ENCODE measurements around the gene TFB1M. TPM values are rescaled to one million over a fixed set of nuclear protein-coding genes. Genes with fewer than 3 reads are reported as not detected.

Gene TFB1M
- total and polyA plus RNA-seq, 2 experiments from 2014 or later, result 10.3 to 11.2 TPM

DNA sequence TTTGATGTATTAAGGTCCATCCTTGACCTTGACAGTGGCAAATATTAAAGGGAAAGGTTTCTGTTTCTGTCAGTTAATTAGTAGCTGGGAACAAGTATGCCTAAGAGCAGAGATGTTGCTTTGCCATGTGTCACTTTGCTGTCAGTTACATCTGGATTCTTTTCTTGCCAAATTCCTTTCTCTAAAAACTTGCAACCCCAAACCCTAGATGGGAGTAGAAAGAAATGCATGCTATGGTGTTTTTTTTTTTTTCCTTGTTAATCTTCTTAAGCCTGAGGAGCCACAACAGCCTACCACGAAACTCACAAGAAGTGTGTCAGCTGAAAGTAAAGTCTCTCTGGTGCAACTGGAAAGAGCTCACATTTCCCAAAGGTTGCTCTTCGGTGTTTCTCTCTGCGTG, 68.5 kb downstream of the TFB1M start:
- Histone ChIP-seq H3K9me2 (replicated peaks; ENCODE audit: insufficient read depth) (no peaks in the 10 kb centered on the region), H3K4me2 (no peak overlapping the region), H3K79me2 (no peaks in the 10 kb centered on the region), H3K27ac (no peak overlapping the region), H3K36me3 (replicated peaks; ENCODE audit: insufficient read depth, low read depth) (peaks cover 3% of the 10 kb centered on the region), H3K9me3 (ENCODE audit: low read depth) (no peaks in the 10 kb centered on the region), H2AFZ (no peak overlapping the region), H3K27me3 (no peaks in the 10 kb centered on the region), H4K20me1 (ENCODE audit: insufficient read depth, poor library complexity, severe bottlenecking) (no peaks in the 10 kb centered on the region), H3K4me1 (ENCODE audit: insufficient read depth) (peaks cover 10% of the 10 kb centered on the region), H3K4me3 (no peak overlapping the region)
- WGBS (ENCODE audit: low lambda C conversion rate, missing lambda C conversion rate), result 78% methylated on average over 3 of the region's 3 CpGs
- no peak for DNase-seq (ENCODE audit: low spot score)
- TF ChIP-seq, protein P1, sequence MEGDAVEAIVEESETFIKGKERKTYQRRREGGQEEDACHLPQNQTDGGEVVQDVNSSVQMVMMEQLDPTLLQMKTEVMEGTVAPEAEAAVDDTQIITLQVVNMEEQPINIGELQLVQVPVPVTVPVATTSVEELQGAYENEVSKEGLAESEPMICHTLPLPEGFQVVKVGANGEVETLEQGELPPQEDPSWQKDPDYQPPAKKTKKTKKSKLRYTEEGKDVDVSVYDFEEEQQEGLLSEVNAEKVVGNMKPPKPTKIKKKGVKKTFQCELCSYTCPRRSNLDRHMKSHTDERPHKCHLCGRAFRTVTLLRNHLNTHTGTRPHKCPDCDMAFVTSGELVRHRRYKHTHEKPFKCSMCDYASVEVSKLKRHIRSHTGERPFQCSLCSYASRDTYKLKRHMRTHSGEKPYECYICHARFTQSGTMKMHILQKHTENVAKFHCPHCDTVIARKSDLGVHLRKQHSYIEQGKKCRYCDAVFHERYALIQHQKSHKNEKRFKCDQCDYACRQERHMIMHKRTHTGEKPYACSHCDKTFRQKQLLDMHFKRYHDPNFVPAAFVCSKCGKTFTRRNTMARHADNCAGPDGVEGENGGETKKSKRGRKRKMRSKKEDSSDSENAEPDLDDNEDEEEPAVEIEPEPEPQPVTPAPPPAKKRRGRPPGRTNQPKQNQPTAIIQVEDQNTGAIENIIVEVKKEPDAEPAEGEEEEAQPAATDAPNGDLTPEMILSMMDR (IDR thresholded peaks at IDR 0.05; ENCODE audit: poor library complexity), result no peak
- TF ChIP-seq EZH2 (IDR thresholded peaks at IDR 0.05; ENCODE audit: borderline replicate concordance), result no peak
- no peak for TF ChIP-seq EZH2phosphoT487 (IDR thresholded peaks at IDR 0.05; ENCODE audit: low read depth, severe bottlenecking, unreplicated experiment)

DNA sequence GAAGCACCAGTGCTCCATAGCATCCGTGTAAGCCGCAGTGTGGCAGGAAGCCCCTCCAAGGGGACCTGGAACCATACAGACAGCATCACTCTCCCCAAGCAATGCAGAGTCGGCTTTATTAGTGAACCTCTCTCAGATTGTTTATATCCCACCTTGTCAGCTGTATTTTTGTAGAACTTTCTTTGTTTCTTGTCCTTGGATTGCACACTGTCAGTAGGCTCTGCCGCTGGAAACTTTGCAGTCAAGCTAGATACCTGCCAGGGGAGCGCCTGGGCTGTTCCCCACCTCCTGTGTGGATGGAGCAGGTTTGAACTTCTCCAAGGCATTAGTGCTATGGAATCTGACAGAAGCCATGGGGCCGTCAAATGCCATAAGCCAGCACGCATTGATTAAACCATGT, 69.1 kb downstream of the TFB1M start:
- H3K9me3 ChIP-seq (ENCODE audit: low read depth), result no peaks in the 10 kb centered on the region
- no peaks in the 10 kb centered on the region for H3K27me3 ChIP-seq
- H3K4me2 ChIP-seq, result no peak overlapping the region
- H2AFZ ChIP-seq, result no peak overlapping the region
- TF ChIP-seq EZH2 (IDR thresholded peaks at IDR 0.05; ENCODE audit: borderline replicate concordance) (no peak), EZH2phosphoT487 (IDR thresholded peaks at IDR 0.05; ENCODE audit: low read depth, severe bottlenecking, unreplicated experiment) (no peak)
- TF ChIP-seq, protein P1 (IDR thresholded peaks at IDR 0.05; ENCODE audit: poor library complexity), result no peak
- peaks cover 3% of the 10 kb centered on the region for H3K36me3 ChIP-seq (replicated peaks; ENCODE audit: insufficient read depth, low read depth)
- no peak for DNase-seq (ENCODE audit: low spot score)
- H3K4me3 ChIP-seq, result no peak overlapping the region
- WGBS (ENCODE audit: low lambda C conversion rate, missing lambda C conversion rate), result 94% methylated on average over 7 of the region's 7 CpGs
- no peaks in the 10 kb centered on the region for H3K79me2 ChIP-seq
- H3K4me1 ChIP-seq (ENCODE audit: insufficient read depth), result peaks cover 10% of the 10 kb centered on the region
- H4K20me1 ChIP-seq (ENCODE audit: insufficient read depth, poor library complexity, severe bottlenecking), result no peaks in the 10 kb centered on the region
- H3K9me2 ChIP-seq (replicated peaks; ENCODE audit: insufficient read depth), result no peaks in the 10 kb centered on the region
- H3K27ac ChIP-seq, result no peak overlapping the region

DNA sequence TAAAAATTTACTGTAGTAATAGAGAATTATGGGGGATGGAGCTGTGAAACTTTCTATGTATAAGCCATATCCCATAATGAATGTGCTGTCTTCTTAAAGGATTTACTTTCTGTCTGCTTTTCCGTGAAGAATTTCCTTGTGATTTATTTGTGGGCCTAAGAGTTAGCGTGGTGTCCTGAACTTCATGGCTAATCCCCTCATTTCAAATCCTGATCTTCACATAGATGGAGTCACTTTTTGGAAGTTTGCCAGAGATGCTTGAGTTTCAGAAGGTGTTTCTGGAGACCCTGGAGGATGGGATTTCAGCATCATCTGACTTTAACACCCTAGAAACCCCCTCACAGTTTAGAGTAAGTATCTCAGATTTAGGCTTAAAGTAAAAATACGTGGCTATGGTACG, 69.8 kb downstream of the TFB1M start:
- H3K4me3 ChIP-seq, result no peak overlapping the region
- no peak overlapping the region for H3K4me2 ChIP-seq
- peaks cover 10% of the 10 kb centered on the region for H3K4me1 ChIP-seq (ENCODE audit: insufficient read depth)
- no peak overlapping the region for H3K27ac ChIP-seq
- no peak for TF ChIP-seq EZH2 (IDR thresholded peaks at IDR 0.05; ENCODE audit: borderline replicate concordance)
- TF ChIP-seq, protein P1 (IDR thresholded peaks at IDR 0.05; ENCODE audit: poor library complexity), result no peak
- TF ChIP-seq EZH2phosphoT487 (IDR thresholded peaks at IDR 0.05; ENCODE audit: low read depth, severe bottlenecking, unreplicated experiment), result no peak
- no peaks in the 10 kb centered on the region for H3K27me3 ChIP-seq
- WGBS (ENCODE audit: low lambda C conversion rate, missing lambda C conversion rate), result 76% methylated on average over 4 of the region's 4 CpGs
- H4K20me1 ChIP-seq (ENCODE audit: insufficient read depth, poor library complexity, severe bottlenecking), result no peaks in the 10 kb centered on the region
- H3K36me3 ChIP-seq (replicated peaks; ENCODE audit: insufficient read depth, low read depth), result peaks cover under 1% of the 10 kb centered on the region
- no peaks in the 10 kb centered on the region for H3K9me3 ChIP-seq (ENCODE audit: low read depth)
- H2AFZ ChIP-seq, result no peak overlapping the region
- H3K9me2 ChIP-seq (replicated peaks; ENCODE audit: insufficient read depth), result no peaks in the 10 kb centered on the region
- no peak for DNase-seq (ENCODE audit: low spot score)
- H3K79me2 ChIP-seq, result no peaks in the 10 kb centered on the region

DNA sequence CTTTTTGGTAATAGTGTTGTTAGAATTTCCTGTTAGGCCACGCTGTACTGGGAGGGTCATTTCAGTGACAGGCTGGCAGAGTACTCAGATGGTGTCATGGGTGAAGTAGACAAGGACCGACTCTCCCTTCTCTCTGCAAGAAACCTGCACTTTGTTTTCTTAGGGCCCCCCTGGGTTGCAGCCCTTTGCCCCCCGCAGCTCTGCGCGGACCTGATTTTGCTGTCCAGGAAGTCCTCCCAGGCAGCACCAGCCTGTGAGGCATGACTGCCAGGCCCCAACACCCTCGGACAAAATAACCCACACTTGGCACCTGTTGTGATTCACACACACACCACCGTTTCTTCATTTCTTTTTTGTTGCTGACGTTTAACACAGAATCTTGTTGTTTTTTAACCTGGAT, 72.3 kb downstream of the TFB1M start:
- DNase-seq (ENCODE audit: low spot score), result no peak
- Histone ChIP-seq H3K4me2 (no peak overlapping the region), H3K4me3 (no peak overlapping the region), H4K20me1 (ENCODE audit: insufficient read depth, poor library complexity, severe bottlenecking) (no peaks in the 10 kb centered on the region), H3K27ac (no peak overlapping the region), H3K4me1 (ENCODE audit: insufficient read depth) (no peaks in the 10 kb centered on the region), H3K36me3 (replicated peaks; ENCODE audit: insufficient read depth, low read depth) (no peaks in the 10 kb centered on the region), H3K9me3 (ENCODE audit: low read depth) (no peaks in the 10 kb centered on the region), H3K79me2 (no peaks in the 10 kb centered on the region), H3K27me3 (no peaks in the 10 kb centered on the region), H3K9me2 (replicated peaks; ENCODE audit: insufficient read depth) (no peaks in the 10 kb centered on the region), H2AFZ (no peak overlapping the region)
- TF ChIP-seq EZH2phosphoT487 (IDR thresholded peaks at IDR 0.05; ENCODE audit: low read depth, severe bottlenecking, unreplicated experiment), result no peak
- TF ChIP-seq EZH2 (IDR thresholded peaks at IDR 0.05; ENCODE audit: borderline replicate concordance), result no peak
- TF ChIP-seq, protein P1 (IDR thresholded peaks at IDR 0.05; ENCODE audit: poor library complexity), result no peak
- 95% methylated on average over 8 of the region's 8 CpGs for WGBS (ENCODE audit: low lambda C conversion rate, missing lambda C conversion rate)

Data from hepatocyte (in vitro differentiated cells).